Activated CD8-positive, alpha-beta memory T cell treated with anti-CD3 and anti-CD28 coated beads for 24 hours (primary cell): ENCODE results near the gene BDH1.
"Not testable (repeated sequence)": the region's sequence is repeated elsewhere in the genome, so short reads cannot be mapped to it uniquely, and the experiment has no call there.

Experiments
- DNase-seq: peaks from one replicate; pipeline ENCODE4 v3.0.0-alpha.2; 2020

Gene BDH1

DNA sequence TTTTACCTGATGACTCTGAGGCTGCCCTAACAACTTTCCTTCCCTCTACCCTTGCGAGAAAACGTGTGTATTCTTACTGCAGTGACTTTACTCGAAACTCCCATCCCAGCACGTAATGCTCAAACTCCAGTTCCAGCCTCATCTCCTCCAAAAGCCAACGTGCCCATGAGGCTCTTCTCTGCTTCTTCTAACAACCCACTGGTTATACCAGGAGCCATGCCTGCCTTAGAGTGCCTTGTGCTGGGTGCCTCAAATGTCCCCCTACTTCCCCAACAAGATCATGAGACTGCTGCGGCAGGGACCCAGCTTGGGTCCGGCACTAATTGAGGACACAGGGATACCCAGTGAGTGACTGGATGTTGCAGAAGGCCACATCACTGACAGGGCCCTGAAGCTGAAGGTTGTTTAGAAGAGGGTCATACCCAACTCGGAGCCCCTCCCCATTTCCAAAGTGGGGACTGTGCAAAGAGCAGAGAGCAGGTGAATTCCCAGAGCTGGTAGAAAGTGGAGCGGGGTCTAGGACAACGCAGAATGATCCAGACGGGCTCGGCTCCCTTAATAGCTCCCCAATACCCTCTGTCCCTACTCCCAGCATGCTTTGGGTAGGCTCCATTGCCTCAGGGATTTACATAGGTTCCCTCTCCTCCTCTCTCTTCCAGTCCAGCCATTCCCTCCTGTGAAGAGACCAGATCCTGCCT, 71.4 kb downstream of the BDH1 start:
- DNase-seq, result no peak

DNA sequence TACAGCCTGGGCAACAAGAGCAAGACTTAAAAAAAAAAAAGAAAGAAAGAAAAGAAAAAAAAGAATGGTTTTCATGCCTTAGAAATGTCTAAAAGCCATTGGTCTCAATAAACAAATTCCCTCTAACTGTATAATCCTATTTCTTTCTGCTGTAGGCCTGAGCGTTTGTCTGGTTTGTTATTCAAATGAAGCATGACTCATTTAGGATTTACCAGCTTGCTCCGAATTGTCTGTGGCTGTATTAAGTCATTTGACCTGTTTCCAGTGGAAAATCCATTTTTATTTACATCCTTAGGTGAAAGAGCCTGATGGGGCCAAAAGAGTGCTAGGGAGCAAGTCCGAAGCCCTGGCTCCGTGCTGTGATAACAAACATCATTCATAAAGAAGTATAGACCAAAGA, 73.8 kb downstream of the BDH1 start:
- no peak for DNase-seq

GRCh38 chr3:197480320-197480719, 75.4 kb downstream of the BDH1 start:
- no peak for DNase-seq

DNA sequence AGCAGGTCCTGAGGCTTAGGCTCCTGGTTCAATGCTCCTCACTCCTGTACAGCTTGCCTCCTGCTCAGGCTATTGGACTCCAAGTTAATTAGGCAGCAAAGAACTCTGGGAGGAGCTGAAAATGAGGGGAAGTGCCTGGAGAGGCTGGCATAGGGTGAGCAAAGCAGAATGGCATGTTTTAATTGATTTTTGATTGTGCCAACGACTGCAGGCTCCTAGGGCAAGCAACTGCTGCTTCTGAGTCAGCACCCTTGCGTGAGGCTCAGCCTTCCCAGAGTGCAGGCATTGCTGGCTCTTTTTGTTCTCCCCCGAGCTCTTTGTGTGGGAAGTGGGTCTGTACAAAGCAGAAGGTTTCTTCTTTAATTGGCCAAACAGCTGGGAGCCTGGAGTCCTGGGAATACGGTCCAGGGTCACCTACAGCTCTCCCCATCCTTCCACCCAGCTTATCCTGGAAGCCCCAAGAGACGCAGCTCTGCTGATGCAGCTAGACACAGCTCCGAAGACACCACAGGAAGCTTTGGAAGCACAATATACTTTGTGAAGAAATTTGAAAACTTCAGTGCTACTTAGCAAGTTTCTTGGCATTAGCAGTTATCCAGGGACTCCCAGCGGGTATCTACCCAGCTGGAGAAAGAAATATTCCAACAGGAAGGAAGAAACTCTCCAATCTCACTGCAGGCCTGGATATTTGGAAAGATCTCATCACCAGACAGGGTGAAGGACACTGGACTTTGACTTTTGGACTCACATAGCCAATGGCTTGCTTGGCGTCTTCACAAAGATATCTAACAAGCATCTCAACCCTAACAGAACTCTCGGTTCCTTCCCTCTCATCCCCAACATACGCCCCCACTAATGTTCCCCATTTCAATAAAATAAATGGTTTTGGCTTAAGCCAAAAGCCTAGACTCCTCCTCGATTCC, 76.8 kb downstream of the BDH1 start:
- no peak for DNase-seq

- not testable (repeated sequence) for DNase-seq
These were observed 78.0 kb downstream of the BDH1 start for GRCh38 chr3:197477816-197478215.

DNA sequence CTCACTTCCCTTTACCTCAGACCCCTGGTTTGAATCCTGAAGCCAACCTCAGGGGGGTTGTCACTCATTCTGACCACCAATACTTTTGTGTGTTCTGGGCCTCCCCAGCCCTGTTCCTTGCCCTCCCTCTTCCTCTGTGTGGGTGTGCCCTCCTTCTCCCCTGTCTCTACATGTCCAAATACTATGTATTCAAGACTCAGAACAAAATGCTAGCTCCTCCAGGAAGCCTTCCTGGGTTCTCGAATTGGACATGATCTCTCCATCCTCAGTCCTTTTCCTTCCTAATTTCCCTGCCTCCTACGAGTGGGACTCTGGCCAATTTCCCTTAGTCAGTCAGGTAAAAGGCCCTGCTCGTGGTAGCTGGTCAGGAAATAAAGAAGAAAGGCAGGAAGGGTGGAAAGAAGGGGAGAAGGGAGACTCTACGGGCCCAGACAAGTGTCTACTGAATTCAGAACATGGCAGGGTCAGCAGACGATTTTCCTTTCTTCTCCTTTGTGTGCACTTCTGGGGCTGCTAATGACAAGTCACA, 79.7 kb downstream of the BDH1 start:
- no peak for DNase-seq

DNA sequence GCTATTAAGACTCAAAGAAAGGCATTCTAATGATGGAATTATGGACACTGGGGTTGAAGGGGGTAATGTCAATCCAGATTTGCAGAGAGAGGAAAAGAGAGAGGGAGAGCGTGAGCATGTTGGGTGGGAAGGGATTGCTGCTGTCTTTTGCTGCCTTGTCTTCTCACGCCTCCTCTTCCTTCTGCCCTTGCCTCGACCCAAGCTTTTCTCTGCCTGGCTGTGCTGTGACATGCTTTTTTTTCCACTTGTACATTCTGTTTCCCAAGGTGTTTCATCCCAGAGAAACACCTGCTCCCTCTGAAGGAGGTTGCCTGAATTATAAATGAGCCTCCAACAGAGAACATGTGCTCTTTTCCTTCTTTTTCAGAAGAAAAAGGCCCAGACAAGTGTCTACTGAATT, 80.3 kb downstream of the BDH1 start:
- no peak for DNase-seq

GRCh38 chr3:197472151-197472550, 83.6 kb downstream of the BDH1 start:
- DNase-seq, result no peak

DNA sequence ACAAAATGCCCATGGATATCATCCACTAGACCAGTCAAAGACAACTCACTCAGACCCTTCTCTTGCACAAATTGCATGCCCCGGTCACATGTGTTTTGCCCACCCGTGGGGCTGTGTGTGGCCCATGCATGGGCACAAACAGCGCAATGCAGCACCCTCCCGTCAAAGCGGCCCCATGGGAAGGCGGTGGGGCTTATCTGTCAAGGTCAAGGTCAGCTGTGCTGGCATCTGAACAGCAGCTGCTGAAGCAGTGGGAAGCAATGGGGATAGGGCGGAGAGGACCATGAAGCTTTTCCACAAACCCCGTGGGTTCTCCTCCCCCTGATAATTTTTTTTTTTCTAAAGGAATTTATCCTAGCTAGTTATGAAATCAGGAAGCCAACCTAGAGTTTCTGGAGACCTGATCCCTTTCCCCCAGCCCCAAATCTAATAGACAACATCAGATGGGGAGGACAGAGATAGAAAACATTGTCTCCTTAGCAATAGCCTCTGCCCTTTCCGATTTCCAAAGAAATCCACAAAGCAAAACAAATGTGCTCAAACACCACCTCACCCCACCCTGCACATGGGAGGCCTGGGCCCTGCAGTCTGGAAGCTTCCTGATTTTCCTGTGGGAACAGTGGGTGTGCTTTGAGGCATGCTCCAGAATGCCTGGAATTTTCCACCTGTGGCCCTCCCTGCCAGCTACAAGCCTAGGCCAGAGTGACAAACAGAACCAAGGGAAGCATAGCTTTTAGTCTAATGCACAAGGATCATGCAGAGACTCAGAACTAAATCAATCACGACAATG, 84.4 kb downstream of the BDH1 start:
- no peak for DNase-seq

DNA sequence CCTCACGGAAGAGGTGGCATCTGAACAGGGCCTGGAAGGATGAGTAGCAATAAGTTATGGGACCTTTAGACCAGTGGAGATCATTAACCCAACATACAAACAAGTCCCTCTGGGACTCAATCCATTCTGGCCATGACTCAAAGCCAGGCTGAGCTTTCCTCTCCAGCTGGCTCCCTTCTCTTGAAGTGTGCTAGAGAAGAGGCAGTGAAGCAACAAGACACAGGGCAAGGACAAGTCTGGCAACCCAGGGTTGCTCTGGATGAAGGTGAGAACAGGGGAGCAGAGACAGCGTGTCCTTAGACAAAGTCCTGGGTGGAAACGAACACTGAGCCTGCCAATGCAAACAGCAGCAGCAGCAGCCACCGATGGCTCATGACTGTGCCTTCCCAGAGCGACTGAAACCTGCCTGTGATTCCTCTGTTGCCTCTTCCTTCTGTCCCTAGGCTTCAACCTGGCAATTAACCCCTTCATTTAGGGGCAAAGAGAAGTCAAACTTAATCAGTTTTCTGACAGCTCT, 86.8 kb downstream of the BDH1 start:
- DNase-seq, result no peak

DNA sequence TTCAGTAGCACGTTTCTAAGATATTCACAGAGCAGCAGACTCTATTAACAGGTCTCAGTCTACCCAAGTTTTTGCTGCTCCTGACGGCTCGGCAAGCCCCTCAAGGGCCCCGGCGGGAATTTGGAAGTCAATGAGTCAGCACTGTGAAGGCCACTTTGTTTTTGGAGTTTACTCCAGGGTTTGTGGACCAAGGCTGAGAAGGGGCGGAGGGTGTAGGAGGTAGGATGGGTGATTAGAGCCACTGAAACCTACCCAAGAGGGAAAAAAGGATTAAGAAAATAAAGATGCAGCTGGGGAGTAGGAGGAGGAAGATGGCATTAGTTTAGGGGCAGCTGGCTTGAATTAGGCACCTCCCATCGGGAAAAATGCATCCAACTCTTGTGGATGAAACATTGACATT, 87.6 kb downstream of the BDH1 start:
- no peak for DNase-seq

DNA sequence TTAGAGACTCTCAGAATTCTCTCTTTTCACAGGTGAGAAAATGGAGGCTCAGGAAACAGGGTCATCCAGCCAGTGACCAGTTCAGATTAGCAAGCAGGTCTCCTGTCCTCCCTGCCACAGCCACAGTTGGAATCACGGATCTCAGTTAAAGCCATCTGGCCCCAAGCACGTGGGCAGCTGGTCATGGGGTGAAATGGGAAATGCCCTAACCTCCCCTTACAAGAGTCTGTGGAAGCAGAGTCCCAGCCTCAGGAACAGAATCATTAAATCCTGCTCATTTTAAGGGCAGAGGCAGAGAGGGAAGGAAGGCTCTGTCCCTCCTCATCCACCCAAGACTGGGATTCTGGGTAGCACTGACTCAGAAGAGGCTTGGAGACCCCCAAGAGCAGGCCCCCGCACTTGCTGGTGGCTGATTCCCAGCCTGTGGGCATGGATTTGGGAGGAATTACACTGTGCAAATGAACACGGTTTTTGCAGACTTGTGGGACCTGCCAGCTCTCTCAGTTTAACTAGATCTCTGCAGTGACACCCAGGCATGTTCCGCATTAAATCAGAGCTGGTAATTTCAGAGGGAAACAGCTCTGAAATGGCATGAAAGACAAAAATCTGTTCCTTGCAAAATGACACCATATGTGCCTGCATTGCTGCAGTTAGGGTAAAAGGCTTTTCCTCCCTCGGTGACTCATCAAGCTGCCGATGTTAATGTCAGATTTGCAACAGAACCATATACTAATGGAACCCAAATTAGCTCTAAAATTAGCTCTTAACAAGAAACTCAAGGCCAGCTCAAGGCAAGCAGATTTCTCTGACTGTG, 89.0 kb downstream of the BDH1 start:
- DNase-seq, result no peak

DNA sequence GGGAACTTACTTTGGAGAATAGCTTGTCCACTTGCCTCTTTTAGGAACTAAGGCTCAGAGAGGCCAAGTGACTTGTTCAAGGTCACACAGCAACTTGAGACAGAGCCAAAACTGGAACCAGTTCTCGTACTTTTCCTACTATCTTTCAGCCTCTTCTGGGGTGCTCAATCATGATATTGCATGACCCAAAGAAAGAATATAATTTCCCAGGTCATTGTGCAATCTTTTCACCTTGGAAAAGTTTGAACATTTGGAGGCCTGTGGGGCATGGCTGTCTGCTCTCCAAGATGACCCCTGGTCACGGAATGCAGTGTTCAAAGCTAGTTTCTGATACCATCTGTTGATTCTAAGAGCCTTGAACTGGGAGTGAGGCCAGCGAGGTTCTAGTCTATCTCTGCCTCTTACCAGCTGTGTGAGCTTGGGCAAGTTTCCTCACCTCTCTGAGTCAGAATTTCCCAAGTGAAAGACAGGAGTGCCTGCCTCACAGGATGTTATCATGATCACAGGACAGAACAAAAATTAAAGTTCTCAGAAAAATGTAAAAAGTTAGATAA, 89.7 kb downstream of the BDH1 start:
- DNase-seq, result no peak

GRCh38 chr3:197465197-197465995, 90.4 kb downstream of the BDH1 start:
- DNase-seq, result no peak

GRCh38 chr3:197464794-197465193, 91.0 kb downstream of the BDH1 start:
- no peak for DNase-seq

DNA sequence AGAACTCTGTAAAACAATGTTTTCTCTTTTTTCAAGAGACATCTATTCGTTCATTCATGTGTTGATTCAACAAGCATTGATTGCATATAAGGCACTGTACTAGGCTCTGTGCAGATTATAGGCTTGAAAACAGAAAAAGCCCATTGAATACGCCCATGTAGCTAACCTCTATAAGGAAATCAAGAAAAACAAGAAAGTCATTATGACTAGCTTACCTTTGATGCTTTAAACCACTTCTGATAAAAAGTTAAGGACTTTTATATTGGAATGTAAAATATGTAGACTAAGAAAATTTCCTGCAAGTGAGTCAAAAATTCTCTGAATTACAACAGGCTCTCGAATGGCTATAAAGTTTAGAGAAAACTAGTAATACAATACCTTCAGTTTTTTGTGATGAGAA, 92.5 kb downstream of the BDH1 start:
- no peak for DNase-seq

- DNase-seq, result no peak
These were observed 93.0 kb downstream of the BDH1 start for GRCh38 chr3:197462808-197463207.

DNA sequence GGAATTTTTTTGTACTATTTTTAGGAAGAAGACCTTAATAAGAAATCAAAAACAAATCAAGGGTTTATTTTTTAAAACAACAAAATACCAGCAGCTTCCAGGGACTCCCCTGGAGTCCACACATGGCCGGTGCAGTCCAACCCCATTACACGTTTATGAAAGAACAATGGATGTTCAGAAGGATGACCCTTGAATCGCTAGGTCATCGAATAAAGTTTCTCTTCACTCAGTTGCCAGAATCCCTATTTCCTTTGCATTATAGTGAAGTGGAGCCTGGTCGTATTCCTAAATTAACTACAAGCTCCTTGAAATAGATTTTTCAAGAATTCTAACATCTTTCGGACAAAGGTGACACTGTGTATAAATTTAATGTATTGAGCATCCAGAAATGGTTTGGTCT, 95.1 kb downstream of the BDH1 start:
- DNase-seq, result no peak

DNA sequence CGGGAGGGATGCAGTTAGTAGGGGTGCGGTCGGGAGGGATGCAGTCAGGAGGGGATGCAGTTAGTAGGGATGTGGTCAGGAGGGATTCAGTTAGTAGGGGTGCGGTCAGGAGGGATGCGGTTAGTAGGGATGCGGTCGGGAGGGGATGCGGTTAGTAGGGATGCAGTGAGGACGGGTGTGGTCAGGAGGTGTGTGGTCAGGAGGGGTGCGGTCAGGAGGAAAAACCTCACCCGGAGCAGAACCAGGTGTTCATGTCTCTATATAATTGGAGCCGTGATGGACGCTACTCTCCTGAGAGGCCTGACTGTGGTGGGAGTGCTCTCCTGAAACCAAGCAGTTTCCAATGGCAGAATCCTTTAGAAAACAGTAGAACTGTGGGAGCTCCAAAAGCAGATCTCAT, 95.8 kb downstream of the BDH1 start:
- no peak for DNase-seq
